PC-3 (cell line): ENCODE data around the gene GIMAP8. TPM values are rescaled to one million over a fixed set of nuclear protein-coding genes. Genes with fewer than 3 reads are reported as not detected.

Source experiments
- ATAC-seq: fragments of 200-7000 bp; cut with Tn5 transposase; 2 replicates; pipeline ENCODE4 v1.9.1; 2020; ENCODE audit warnings: mild to moderate bottlenecking, moderate library complexity
- BruUV-seq: library from RNA; stranded (reverse); fragments of 400-500 nt; replicated peaks from 2 replicates; lab custom pipeline; 2021; lab: Mats Ljungman, UMichigan
- CTCF ChIA-PET: fragments of 300-600 bp; sonication (Branson Sonifier 250); formaldehyde crosslinking; loops from one replicate; lab custom pipeline; 2022; ENCODE audit warnings: antibody characterized with exemption; lab: Charles Lee
- POLR2A ChIA-PET: fragments of 300-600 bp; sonication (Branson Sonifier 250); formaldehyde crosslinking; loops from one replicate; lab custom pipeline; 2022; ENCODE audit warnings: antibody characterized with exemption; ENCODE audit not compliant: unreplicated experiment; lab: Charles Lee
- DNase-seq: peaks from one replicate; pipeline ENCODE4 v3.0.0-alpha.2; 2015
- H2AFZ ChIP-seq: fragments of 300-600 bp; sonication (generic); 2 replicates; pipeline ENCODE4 v1.6.0; 2016; ENCODE audit warnings: antibody characterized with exemption, low read length
- H3F3A ChIP-seq: fragments of 300-600 bp; sonication (generic); one replicate; pipeline ENCODE4 v1.6.0; 2017; ENCODE audit warnings: antibody characterized with exemption, low read length, control low read depth, mild to moderate bottlenecking; ENCODE audit not compliant: unreplicated experiment
- H3K27ac ChIP-seq: fragments of 300-600 bp; sonication (generic); 2 replicates; pipeline ENCODE4 v1.5.1; 2016; ENCODE audit warnings: mild to moderate bottlenecking, low read length
- H3K27me3 ChIP-seq: fragments of 300-600 bp; sonication (generic); 2 replicates; pipeline ENCODE4 v1.6.1; 2016; ENCODE audit warnings: low read length, mixed read lengths
- H3K36me3 ChIP-seq: fragments of 300-600 bp; sonication (generic); 2 replicates; pipeline ENCODE4 v1.6.1; 2016; ENCODE audit warnings: low read depth, mixed run types, low read length, mixed read lengths
- H3K4me1 ChIP-seq: fragments of 300-600 bp; sonication (generic); 2 replicates; pipeline ENCODE4 v1.5.1; 2016; ENCODE audit warnings: low read length; ENCODE audit not compliant: insufficient read depth
- H3K4me2 ChIP-seq: fragments of 300-600 bp; sonication (generic); 2 replicates; pipeline ENCODE4 v1.6.0; 2016; ENCODE audit warnings: low read length
- H3K4me3 ChIP-seq: fragments of 300-600 bp; sonication (generic); 2 replicates; pipeline ENCODE4 v1.5.1; 2016; ENCODE audit warnings: mild to moderate bottlenecking, low read length, mixed read lengths
- H3K79me2 ChIP-seq: fragments of 300-600 bp; sonication (generic); 2 replicates; pipeline ENCODE4 v1.6.1; 2017; ENCODE audit warnings: low read length, mixed read lengths
- H3K9ac ChIP-seq: fragments of 300-600 bp; sonication (generic); 2 replicates; pipeline ENCODE4 v1.6.0; 2016; ENCODE audit warnings: mild to moderate bottlenecking, low read length
- H3K9me2 ChIP-seq: fragments of 300-600 bp; sonication (generic); replicated peaks from 2 replicates; pipeline ENCODE4 v1.6.1; 2016; ENCODE audit warnings: mixed run types, low read length, mixed read lengths
- H3K9me3 ChIP-seq: fragments of 300-600 bp; sonication (generic); 2 replicates; pipeline ENCODE4 v1.6.1; 2016; ENCODE audit warnings: low read length, mixed read lengths
- H4K20me1 ChIP-seq: fragments of 300-600 bp; sonication (generic); 2 replicates; pipeline ENCODE4 v1.6.1; 2016; ENCODE audit warnings: low read length, mixed read lengths
- CTCF ChIP-seq: fragments of 300-600 bp; sonication (generic); conservative IDR thresholded peaks from 2 replicates; pipeline ENCODE4 v1.5.1; 2017; ENCODE audit warnings: antibody characterized with exemption, low read depth, mild to moderate bottlenecking, low read length
- EZH2 ChIP-seq: fragments of 300-600 bp; sonication (generic); IDR thresholded peaks from one replicate; pipeline ENCODE4 v1.6.1; 2017; ENCODE audit warnings: antibody characterized with exemption, mild to moderate bottlenecking, low read length; ENCODE audit not compliant: unreplicated experiment
- EZH2phosphoT487 ChIP-seq: fragments of 300-600 bp; sonication (generic); IDR thresholded peaks from 2 replicates; pipeline ENCODE4 v1.6.1; 2018; ENCODE audit warnings: mild to moderate bottlenecking, antibody characterized with exemption, low read length, borderline replicate concordance
- intact Hi-C: fragments of 100-400 bp; cut with micrococcal nuclease; formaldehyde crosslinking; loops from 2 replicates; pipeline ENCODE4 v1.9.0; 2023
- total RNA-seq: library from RNA; depleted of rRNA; stranded (reverse); fragments of >200 nt; gene quantifications from 2 replicates; pipeline ENCODE4 v1.2.3, GENCODE V29; 2014

Gene GIMAP8
- total RNA-seq, 1 experiment from 2014 or later = not detected

- intact Hi-C loops = no loop called here
- no peaks in the 10 kb centered on the region for H3K27me3 ChIP-seq
- H3K9me2 ChIP-seq = no peaks in the 10 kb centered on the region
- peaks cover 11% of the 10 kb centered on the region for H3K4me1 ChIP-seq
- ATAC-seq = no peak
- no peak overlapping the region for H3K27ac ChIP-seq
- DNase-seq = no peak
- ChIA-PET CTCF (no interaction called here), POLR2A (interaction anchor here (0.6 kb wide), 1 partner anchor 306 kb away, joined by 3 read pairs; no protein-coding TSS in a partner anchor)
- H3K4me3 ChIP-seq = no peak overlapping the region
- no TSS peak for BruUV-seq
- no peaks in the 10 kb centered on the region for H4K20me1 ChIP-seq
- TF ChIP-seq CTCF (no peak), EZH2 (no peak), EZH2phosphoT487 (no peak)
- H3K4me2 ChIP-seq = no peak overlapping the region
- H2AFZ ChIP-seq = no peak overlapping the region
- H3F3A ChIP-seq = no peaks in the 10 kb centered on the region
- no peaks in the 10 kb centered on the region for H3K36me3 ChIP-seq
- no peak overlapping the region for H3K9ac ChIP-seq
- H3K79me2 ChIP-seq = no peaks in the 10 kb centered on the region
- H3K9me3 ChIP-seq = no peaks in the 10 kb centered on the region
Measured at GRCh38 chr7:150432915-150433892, 17.2 kb upstream of the GIMAP8 start.

GRCh38 chr7:150434240-150434639 lies 16.2 kb upstream of the GIMAP8 start:
- H3K4me3 ChIP-seq = no peak overlapping the region
- POLR2A ChIA-PET = no interaction called here
- H3K36me3 ChIP-seq = no peaks in the 10 kb centered on the region
- H3K79me2 ChIP-seq = no peaks in the 10 kb centered on the region
- H3F3A ChIP-seq = no peaks in the 10 kb centered on the region
- no TSS peak for BruUV-seq
- no peaks in the 10 kb centered on the region for H3K9me3 ChIP-seq
- H3K27ac ChIP-seq = no peak overlapping the region
- intact Hi-C loops = no loop called here
- CTCF ChIA-PET = no interaction called here
- H3K9ac ChIP-seq = no peak overlapping the region
- peaks cover 2% of the 10 kb centered on the region for H3K4me1 ChIP-seq
- no peaks in the 10 kb centered on the region for H4K20me1 ChIP-seq
- H3K9me2 ChIP-seq = no peaks in the 10 kb centered on the region
- DNase-seq (no peak), ATAC-seq (no peak)
- H3K4me2 ChIP-seq = no peak overlapping the region
- no peak overlapping the region for H2AFZ ChIP-seq
- no peaks in the 10 kb centered on the region for H3K27me3 ChIP-seq
- TF ChIP-seq EZH2phosphoT487 = no peak

GRCh38 chr7:150435047-150435389 lies 15.4 kb upstream of the GIMAP8 start:
- Histone ChIP-seq H2AFZ (no peak overlapping the region), H3K4me2 (no peak overlapping the region), H3K27me3 (no peaks in the 10 kb centered on the region), H3K4me3 (no peak overlapping the region), H3K9me2 (no peaks in the 10 kb centered on the region), H3K4me1 (no peaks in the 10 kb centered on the region), H4K20me1 (no peaks in the 10 kb centered on the region), H3K9ac (no peak overlapping the region), H3K79me2 (no peaks in the 10 kb centered on the region), H3K9me3 (no peaks in the 10 kb centered on the region), H3K27ac (no peak overlapping the region), H3F3A (no peaks in the 10 kb centered on the region), H3K36me3 (no peaks in the 10 kb centered on the region)
- ChIA-PET CTCF (no interaction called here), POLR2A (no interaction called here)
- intact Hi-C loops = no loop called here
- DNase-seq (no peak), ATAC-seq (no peak)
- no TSS peak for BruUV-seq
- TF ChIP-seq EZH2 (no peak), CTCF (no peak), EZH2phosphoT487 (no peak)
